Breast epithelium (tissue), 4 donors: Measurements from ENCODE around the gene SRRT. TPM values are rescaled to one million over a fixed set of nuclear protein-coding genes. Genes with fewer than 3 reads are reported as not detected.
A peak's percentile ranks its signal among the peaks of the same experiment; 100 is the strongest.

ENCODE experiments used
- DNase-seq, 2 donors: peaks; one replicate each; pipeline ENCODE4 v3.0.0-alpha.2; 2019; ENCODE audit warnings: low spot score in 2 of 2
- H3K27ac ChIP-seq, 2 donors: fragments of 200-600 bp; sonication (generic) in 1 of 2; one replicate each; pipeline ENCODE4 v1.5.1; 2016 to 2019; ENCODE audit warnings: mild to moderate bottlenecking in 1 of 2
- H3K27me3 ChIP-seq, 2 donors: fragments of 200-600 bp; sonication (generic) in 1 of 2; one replicate each; pipeline versions ENCODE4 v1.5.1 to v1.6.0; 2017 to 2019; ENCODE audit warnings: control low read depth in 1 of 2, mild to moderate bottlenecking in 1 of 2
- H3K36me3 ChIP-seq: fragments of 200-600 bp; one replicate; pipeline ENCODE4 v1.5.1; 2019
- H3K4me1 ChIP-seq, 2 donors: fragments of 200-600 bp; sonication (generic); one replicate each; pipeline ENCODE4 v1.5.1; 2016 to 2019; ENCODE audit warnings: control low read depth in 1 of 2
- H3K4me3 ChIP-seq, 3 donors: fragments of 200-600 bp; sonication (generic); 1 replicate in 2 of 3; 2 replicates in 1 of 3; pipeline ENCODE4 v1.5.1; 2016 to 2019; ENCODE audit warnings: mild to moderate bottlenecking in 3 of 3, moderate library complexity in 2 of 3
- H3K9me3 ChIP-seq, 2 donors: fragments of 200-600 bp; sonication (generic) in 1 of 2; one replicate each; pipeline ENCODE4 v1.5.1; 2016 to 2019; ENCODE audit warnings: control low read depth in 1 of 2
- POLR2A ChIP-seq: fragments of 450-650 bp; IDR thresholded peaks from one replicate; pipeline ENCODE4 v1.6.1; 2016; ENCODE audit warnings: antibody characterized with exemption, mild to moderate bottlenecking, moderate library complexity
- POLR2AphosphoS5 ChIP-seq, 3 donors: sonication (generic); formaldehyde crosslinking; IDR thresholded peaks; one replicate each; pipeline ENCODE4 v1.6.1; 2017; ENCODE audit warnings: antibody characterized with exemption in 3 of 3
- intact Hi-C: fragments of 100-400 bp; cut with DNase I; formaldehyde crosslinking; loops from one replicate; pipeline ENCODE4 v1.15.1; 2023; ENCODE audit warnings: low total_unique reads
- total RNA-seq, 3 donors: library from RNA; depleted of rRNA; stranded (reverse); fragments of >200 nt; gene quantifications; one replicate each; pipeline ENCODE4 v1.1.0, GENCODE V29; 2016
- TF ChIP-seq, protein P1 (sequence below), 3 donors: fragments of 450-650 bp; IDR thresholded peaks; one replicate each; pipeline ENCODE4 v1.5.1; 2016 to 2017; ENCODE audit warnings: antibody characterized with exemption in 3 of 3, mild to moderate bottlenecking in 3 of 3, moderate library complexity in 3 of 3

The SRRT gene
- total RNA-seq, 3 donors from 2014 or later, result 45.8 to 111 (median 104) TPM

DNA sequence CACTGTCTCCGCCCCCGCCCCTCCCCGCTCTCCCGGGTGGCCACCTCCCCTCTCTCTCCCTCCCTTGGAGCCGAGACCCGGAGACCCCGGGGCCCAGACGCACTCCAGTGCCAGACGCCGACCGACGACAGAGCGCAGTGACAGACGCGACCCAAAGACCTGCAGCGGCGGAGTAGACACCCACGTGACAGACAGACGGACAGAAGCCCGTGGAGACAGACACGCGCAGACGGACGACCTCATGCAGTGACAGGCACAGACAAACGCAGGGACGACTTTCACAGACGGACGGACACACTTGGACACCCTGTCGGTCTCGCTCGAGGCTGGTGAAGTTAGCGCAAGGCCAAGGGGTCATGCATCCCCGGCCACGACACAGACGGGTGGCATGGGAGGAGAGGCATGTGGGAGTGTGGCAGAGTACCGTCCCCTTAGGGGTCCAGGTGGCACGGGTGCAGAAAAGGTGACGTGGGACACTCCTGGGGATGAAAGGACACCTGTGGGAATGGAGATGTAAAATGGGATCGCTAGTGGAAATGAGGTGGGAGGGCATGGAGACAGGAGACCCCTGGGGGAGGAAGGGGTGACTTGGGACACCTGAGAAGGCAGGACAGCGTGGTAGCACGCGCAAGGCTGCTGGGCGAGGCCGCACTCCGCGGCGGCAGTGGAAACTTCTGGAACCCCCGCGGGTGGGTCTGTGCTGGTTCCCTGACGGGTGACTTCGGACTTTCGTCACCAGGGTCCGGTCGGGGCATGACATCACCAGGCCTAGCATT, 21.2 kb downstream of the SRRT start:
- H3K27ac ChIP-seq, result no peak overlapping the region
- DNase-seq, result no peak
- peak overlapping the region; percentile 13 to 67 (median 58) for H3K4me3 ChIP-seq
- TF ChIP-seq, protein P1, sequence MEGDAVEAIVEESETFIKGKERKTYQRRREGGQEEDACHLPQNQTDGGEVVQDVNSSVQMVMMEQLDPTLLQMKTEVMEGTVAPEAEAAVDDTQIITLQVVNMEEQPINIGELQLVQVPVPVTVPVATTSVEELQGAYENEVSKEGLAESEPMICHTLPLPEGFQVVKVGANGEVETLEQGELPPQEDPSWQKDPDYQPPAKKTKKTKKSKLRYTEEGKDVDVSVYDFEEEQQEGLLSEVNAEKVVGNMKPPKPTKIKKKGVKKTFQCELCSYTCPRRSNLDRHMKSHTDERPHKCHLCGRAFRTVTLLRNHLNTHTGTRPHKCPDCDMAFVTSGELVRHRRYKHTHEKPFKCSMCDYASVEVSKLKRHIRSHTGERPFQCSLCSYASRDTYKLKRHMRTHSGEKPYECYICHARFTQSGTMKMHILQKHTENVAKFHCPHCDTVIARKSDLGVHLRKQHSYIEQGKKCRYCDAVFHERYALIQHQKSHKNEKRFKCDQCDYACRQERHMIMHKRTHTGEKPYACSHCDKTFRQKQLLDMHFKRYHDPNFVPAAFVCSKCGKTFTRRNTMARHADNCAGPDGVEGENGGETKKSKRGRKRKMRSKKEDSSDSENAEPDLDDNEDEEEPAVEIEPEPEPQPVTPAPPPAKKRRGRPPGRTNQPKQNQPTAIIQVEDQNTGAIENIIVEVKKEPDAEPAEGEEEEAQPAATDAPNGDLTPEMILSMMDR (IDR thresholded peaks at IDR 0.05), result no peak
- no peaks in the 10 kb centered on the region for H3K9me3 ChIP-seq
- no peaks in the 10 kb centered on the region for H3K36me3 ChIP-seq
- intact Hi-C loops, result loop anchor here (1.0 to 5.0 kb wide), 2 partner anchors 31 to 161 kb away; no protein-coding TSS in a partner anchor
- peaks cover 0 to under 1% of the 10 kb centered on the region in 2 donors for H3K4me1 ChIP-seq
- H3K27me3 ChIP-seq, result peaks cover 4 to 46% of the 10 kb centered on the region in 2 donors

DNA sequence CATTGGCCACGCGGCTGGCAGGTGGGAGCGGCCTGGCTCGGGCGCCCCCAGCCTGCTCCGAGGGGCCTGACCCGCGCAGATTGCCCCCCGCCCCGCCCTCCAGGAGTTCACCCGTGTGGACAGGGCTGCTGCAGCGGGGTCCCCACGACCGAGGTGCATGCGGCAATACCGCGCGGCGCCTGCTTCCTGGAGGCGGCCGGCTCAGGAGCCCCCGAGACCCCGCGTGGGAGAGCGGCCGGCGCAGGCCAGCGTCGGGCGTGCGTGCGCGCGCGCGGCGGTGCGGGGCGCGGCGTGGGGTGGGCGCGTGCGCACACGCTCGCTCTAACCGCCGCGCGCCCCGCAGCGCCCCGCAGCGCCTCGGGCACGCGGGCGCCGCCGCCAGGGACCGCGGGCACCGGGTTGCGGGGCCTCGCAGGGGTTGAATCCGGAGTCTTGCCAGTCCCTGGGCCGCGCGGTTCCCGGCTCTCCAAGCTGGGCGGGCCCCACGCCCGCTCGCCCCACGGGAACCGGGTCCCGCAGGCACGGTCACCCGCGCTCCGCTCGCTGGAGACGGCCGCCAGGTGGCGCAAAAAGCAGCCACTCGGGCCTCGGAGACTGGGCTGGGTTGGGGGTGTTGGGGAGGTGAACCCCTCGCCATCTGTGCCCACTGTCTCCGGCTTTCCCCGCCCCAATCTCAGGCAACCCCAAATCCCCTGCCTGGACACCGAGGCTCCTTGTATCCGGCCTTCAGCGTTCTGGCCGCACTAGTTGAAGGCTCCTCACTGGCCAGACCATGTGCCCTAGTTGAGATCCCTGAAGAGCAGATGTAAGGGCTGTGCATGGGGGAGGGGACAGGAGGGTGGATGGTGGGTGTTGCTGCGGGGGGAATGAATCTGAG, 22.1 kb downstream of the SRRT start:
- peak overlapping the region; percentile 13 to 67 (median 58) for H3K4me3 ChIP-seq
- DNase-seq, result no peak
- H3K27me3 ChIP-seq, result peaks cover 4 to 46% of the 10 kb centered on the region in 2 donors
- no peaks in the 10 kb centered on the region for H3K4me1 ChIP-seq
- no peak for TF ChIP-seq POLR2A
- TF ChIP-seq, protein P1 (IDR thresholded peaks at IDR 0.05), result peak in 2 of 3 donors; percentile 67 to 77
- H3K9me3 ChIP-seq, result no peaks in the 10 kb centered on the region
- H3K36me3 ChIP-seq, result no peaks in the 10 kb centered on the region
- H3K27ac ChIP-seq, result no peak overlapping the region
- intact Hi-C loops, result loop anchor here (1.0 to 5.0 kb wide), 2 partner anchors 32 to 160 kb away; no protein-coding TSS in a partner anchor

DNA sequence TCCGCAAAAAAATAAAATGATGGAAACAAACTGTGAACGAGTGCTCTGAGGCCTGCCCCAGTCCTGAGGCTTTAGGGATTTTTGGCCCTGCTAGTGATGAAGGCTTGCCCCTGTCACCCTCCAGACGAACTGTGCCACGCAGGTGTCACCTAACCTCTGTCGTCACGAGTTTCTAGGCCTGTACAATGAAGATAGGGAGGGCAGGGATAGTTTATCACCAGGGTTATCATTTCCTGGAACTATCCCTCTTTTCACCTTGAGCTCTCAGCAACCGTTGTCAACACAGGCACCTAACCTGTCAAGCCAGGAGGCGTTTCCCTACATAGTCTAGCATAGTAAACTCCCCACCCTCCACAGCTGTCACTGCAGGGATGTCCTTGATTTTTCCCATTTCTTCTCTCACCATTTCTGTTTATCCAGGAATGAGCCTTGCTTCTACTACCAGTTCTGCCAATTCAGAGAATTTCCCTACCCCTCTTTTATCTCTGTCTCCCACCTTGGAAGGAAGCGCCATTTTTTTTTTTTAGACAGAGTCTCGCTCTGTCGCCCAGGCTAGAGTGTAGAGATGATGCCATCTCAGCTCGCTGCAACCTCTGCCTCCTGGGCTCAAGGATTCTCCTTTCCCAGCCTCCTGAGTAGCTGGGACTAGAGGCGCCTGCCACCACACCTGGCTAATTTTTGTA, 23.0 kb downstream of the SRRT start:
- no peaks in the 10 kb centered on the region for H3K36me3 ChIP-seq
- no peaks in the 10 kb centered on the region for H3K4me1 ChIP-seq
- intact Hi-C loops, result loop anchor here (5.0 kb wide), 1 partner anchor 159 kb away; no protein-coding TSS in a partner anchor
- no peaks in the 10 kb centered on the region for H3K9me3 ChIP-seq
- H3K27ac ChIP-seq, result no peak overlapping the region
- no peak overlapping the region for H3K4me3 ChIP-seq
- DNase-seq, result no peak
- TF ChIP-seq, protein P1 (IDR thresholded peaks at IDR 0.05), result no peak
- TF ChIP-seq POLR2AphosphoS5 (IDR thresholded peaks at IDR 0.05) (no peak), POLR2A (no peak)
- peaks cover 4 to 46% of the 10 kb centered on the region in 2 donors for H3K27me3 ChIP-seq

DNA sequence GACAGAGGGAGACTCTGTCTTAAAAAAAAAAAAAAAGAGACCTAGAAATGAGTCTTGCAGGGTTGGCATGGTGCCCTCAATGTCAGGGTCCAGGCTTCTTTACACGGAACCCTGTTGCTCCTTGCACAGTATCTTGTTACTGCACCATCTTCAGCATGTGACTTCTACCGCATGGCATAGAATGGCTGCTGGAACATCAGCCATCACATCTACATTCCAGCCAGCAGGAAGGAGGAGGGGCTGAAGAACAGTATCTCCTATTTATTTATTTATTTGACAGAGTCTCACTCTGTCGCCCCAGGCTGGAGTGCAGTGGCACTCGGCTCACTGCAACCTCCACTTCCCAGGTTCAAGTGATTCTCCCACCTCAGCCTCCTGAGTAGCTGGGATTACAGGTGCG, 24.5 kb downstream of the SRRT start:
- no peaks in the 10 kb centered on the region for H3K36me3 ChIP-seq
- TF ChIP-seq, protein P1 (IDR thresholded peaks at IDR 0.05), result no peak
- TF ChIP-seq POLR2A, result no peak
- TF ChIP-seq POLR2AphosphoS5 (IDR thresholded peaks at IDR 0.05), result no peak
- no peaks in the 10 kb centered on the region for H3K9me3 ChIP-seq
- intact Hi-C loops, result loop anchor here (5.0 kb wide), 1 partner anchor 158 kb away; no protein-coding TSS in a partner anchor
- H3K27me3 ChIP-seq, result peaks cover 4 to 46% of the 10 kb centered on the region in 2 donors
- H3K4me3 ChIP-seq, result no peak overlapping the region
- no peak for DNase-seq
- H3K4me1 ChIP-seq, result no peaks in the 10 kb centered on the region
- H3K27ac ChIP-seq, result no peak overlapping the region
